IMR-90 (cell line): ENCODE results near the gene TJAP1.
A peak's percentile ranks its signal among the peaks of the same experiment; 100 is the strongest.

Experiments used
- BHLHE40 ChIP-seq: fragments of 150-350 bp; IDR thresholded peaks from 2 replicates; pipeline ENCODE4 v1.6.1; 2016; ENCODE audit warnings: mild to moderate bottlenecking, low read depth, low read length
- NFE2L2 ChIP-seq: fragments of 150-350 bp; IDR thresholded peaks from 2 replicates; pipeline ENCODE4 v1.6.1; 2016; ENCODE audit warnings: low read depth, mild to moderate bottlenecking, low read length
- POLR2A ChIP-seq: IDR thresholded peaks from 2 replicates; pipeline ENCODE4 v1.6.1; 2012; ENCODE audit warnings: mild to moderate bottlenecking, low read depth, low read length
- TF ChIP-seq, protein P1 (sequence below): conservative IDR thresholded peaks from 2 replicates; pipeline ENCODE4 v1.5.1; 2012; ENCODE audit warnings: mild to moderate bottlenecking, low read depth, low read length, improper control_type of control experiment

DNA sequence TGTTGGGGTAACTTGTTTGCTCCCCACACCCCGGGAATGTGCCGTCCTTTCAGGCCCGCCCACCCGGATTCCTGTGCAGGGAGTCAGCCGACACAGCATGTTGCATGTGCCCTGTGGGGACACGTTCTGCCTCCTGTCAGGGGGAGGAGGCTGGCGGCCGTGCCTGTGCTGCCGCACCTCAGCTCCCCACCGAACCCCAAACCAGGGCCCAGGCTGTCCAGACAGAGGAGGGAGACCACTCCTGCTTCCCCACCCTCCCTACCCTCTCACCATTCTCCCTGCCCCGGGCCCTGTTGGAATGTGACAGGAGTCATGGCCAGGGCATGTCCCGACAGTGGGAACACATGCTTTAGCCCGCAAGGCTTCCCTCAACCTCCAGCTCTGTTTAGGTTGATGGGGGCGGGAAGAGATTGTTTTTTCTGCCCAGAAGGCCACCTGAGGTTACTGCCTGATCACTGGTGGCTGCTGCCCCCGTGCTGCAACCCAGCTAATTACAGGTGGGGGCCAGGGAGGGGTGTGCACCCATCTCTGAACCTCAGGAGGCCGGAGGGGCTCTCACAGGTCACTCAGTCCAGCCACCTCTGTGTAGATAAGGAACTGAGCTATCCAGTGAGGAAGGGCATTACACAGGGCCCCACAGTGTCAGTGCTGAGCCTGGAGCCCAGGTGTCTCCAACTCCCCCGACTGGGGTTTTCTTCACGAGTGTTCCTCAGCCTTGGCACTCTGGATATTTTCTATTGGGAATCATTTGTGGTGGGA lies 19.2 kb downstream of the TJAP1 start:
- TF ChIP-seq, protein P1, sequence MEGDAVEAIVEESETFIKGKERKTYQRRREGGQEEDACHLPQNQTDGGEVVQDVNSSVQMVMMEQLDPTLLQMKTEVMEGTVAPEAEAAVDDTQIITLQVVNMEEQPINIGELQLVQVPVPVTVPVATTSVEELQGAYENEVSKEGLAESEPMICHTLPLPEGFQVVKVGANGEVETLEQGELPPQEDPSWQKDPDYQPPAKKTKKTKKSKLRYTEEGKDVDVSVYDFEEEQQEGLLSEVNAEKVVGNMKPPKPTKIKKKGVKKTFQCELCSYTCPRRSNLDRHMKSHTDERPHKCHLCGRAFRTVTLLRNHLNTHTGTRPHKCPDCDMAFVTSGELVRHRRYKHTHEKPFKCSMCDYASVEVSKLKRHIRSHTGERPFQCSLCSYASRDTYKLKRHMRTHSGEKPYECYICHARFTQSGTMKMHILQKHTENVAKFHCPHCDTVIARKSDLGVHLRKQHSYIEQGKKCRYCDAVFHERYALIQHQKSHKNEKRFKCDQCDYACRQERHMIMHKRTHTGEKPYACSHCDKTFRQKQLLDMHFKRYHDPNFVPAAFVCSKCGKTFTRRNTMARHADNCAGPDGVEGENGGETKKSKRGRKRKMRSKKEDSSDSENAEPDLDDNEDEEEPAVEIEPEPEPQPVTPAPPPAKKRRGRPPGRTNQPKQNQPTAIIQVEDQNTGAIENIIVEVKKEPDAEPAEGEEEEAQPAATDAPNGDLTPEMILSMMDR, result peak; percentile 77
- no peak for TF ChIP-seq POLR2A
- peak; percentile 84 for TF ChIP-seq BHLHE40
- TF ChIP-seq NFE2L2, result no peak
